Naive thymus-derived CD8-positive, alpha-beta T cell (primary cell): ENCODE results near the gene PARVG. TPM values are rescaled to one million over a fixed set of nuclear protein-coding genes. Genes with fewer than 3 reads are reported as not detected.

Source experiments
- ATAC-seq, 2 donors: fragments of 150-1000 bp; cut with Tn5 transposase in 1 of 2; sonication (Bioruptor Pico), chemical (Tn5 transposase) in 1 of 2; 1 replicate in 1 of 2; 2 replicates in 1 of 2; pipeline ENCODE4 v1.10.0; 2021; ENCODE audit warnings: mild to moderate bottlenecking in 2 of 2, moderate library complexity in 2 of 2
- POLR2A ChIA-PET: fragments of 350-600 bp; sonication (Branson Sonifier 250); formaldehyde crosslinking; loops from one replicate; lab custom pipeline; 2021; ENCODE audit warnings: antibody characterized with exemption; lab: Charles Lee
- DNase-seq, 10 donors: peaks; one replicate each; pipeline versions ENCODE4 v3.0.0 to v3.0.0-alpha.2; 2020 to 2022
- H3K27ac Mint-ChIP-seq, 10 donors: one replicate each; pipeline ENCODE4 v1.8.0; 2020 to 2022; ENCODE audit warnings: mild to moderate bottlenecking in 10 of 10, mixed read lengths in 10 of 10, moderate library complexity in 4 of 10, inconsistent platforms in 1 of 10
- H3K27me3 Mint-ChIP-seq, 5 donors: one replicate each; pipeline ENCODE4 v1.8.0; 2021 to 2022; ENCODE audit warnings: mixed read lengths in 5 of 5
- H3K36me3 Mint-ChIP-seq, 3 donors: one replicate each; pipeline ENCODE4 v1.8.0; 2020 to 2022; ENCODE audit warnings: mixed read lengths in 3 of 3, mild to moderate bottlenecking in 2 of 3, inconsistent platforms in 1 of 3
- H3K4me1 Mint-ChIP-seq, 4 donors: one replicate each; pipeline ENCODE4 v1.8.0; 2021 to 2022; ENCODE audit warnings: mixed read lengths in 4 of 4
- H3K4me3 Mint-ChIP-seq, 10 donors: one replicate each; pipeline ENCODE4 v1.8.0; 2020 to 2022; ENCODE audit warnings: mild to moderate bottlenecking in 10 of 10, mixed read lengths in 10 of 10, moderate library complexity in 6 of 10, inconsistent platforms in 1 of 10
- H3K9me3 Mint-ChIP-seq, 9 donors: one replicate each; pipeline ENCODE4 v1.8.0; 2020 to 2022; ENCODE audit warnings: mixed read lengths in 9 of 9, mild to moderate bottlenecking in 3 of 9, inconsistent platforms in 1 of 9, moderate library complexity in 1 of 9
- polyA plus RNA-seq, 3 donors: library from polyadenylated mRNA; unstranded; fragments of 300-500 nt; fragmentation: Illumina TruSeq; gene quantifications; one replicate each; pipeline ENCODE4 v1.2.3, GENCODE V29; 2021
- total RNA-seq, 8 experiments: library from RNA in 2 of 8; stranded (reverse) in 2 of 8; gene quantifications; one replicate each; pipeline ENCODE4 v1.2.3 and lab custom pipeline; 2021 to 2026

PARVG gene
- total RNA-seq (100 to 1,000 TPM; 224 to 229 TPM), polyA plus RNA-seq (10 to 100 TPM; 60.6 to 77.8 (median 67.0) TPM), total RNA-seq (lab: John Stamatoyannopoulos, UW) (95.4 to 320 (median 269) reads per million in 6 experiments)

- peak in 9 of 10 donors; percentile 43 to 82 (median 71) for DNase-seq
- no peaks in the 10 kb centered on the region for H3K27me3 Mint-ChIP-seq
- H3K4me1 Mint-ChIP-seq, result peaks cover 26 to 38% (median 36%) of the 10 kb centered on the region in 4 donors
- peak within 1 kb of the TSS; percentile 93 to 99 (median 97) for H3K27ac Mint-ChIP-seq
- H3K9me3 Mint-ChIP-seq, result no peaks in the 10 kb centered on the region
- peak; percentile 48 to 68 for ATAC-seq
- peaks cover 0 to 12% (median 0%) of the 10 kb centered on the region in 3 donors for H3K36me3 Mint-ChIP-seq
- peak within 1 kb of the TSS; percentile 84 to 96 (median 92) for H3K4me3 Mint-ChIP-seq
- POLR2A ChIA-PET, result interaction anchor here (0.6 to 4.5 kb wide), 9 partner anchors 8 to 504 kb away, joined by 3 to 27 read pairs (median 3); partner anchors contain the start of gene PARVB
These were observed at the start of gene PARVG for GRCh38 chr22:44180706-44181032. PARVG (plus strand) TSS chr22:44180925; CDS start chr22:44183330, 2,405 bp downstream.

DNA sequence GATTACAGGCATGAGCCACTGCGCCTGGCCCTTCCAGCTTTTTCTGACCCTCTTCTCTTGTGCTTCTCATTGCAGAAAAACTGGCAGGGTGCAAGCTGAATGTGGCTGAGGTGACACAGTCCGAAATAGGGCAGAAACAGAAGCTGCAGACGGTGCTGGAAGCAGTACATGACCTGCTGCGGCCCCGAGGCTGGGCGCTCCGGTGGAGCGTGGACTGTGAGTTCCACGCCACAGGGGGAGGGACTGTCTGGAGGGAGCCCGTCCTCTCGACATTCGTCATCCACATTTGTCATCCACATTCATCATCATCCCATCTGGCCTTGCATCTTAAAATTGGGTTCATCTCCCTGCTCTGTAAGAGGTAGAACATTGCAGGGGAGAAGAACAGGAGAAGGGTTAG, 49.3 kb upstream of the PARVG start:
- Mint-ChIP-seq H3K9me3 (peaks cover 4 to 31% (median 17%) of the 10 kb centered on the region in 9 donors), H3K27me3 (peaks cover 2 to 38% (median 10%) of the 10 kb centered on the region in 5 donors), H3K27ac (peak overlapping the region in 1 of 10 donors; percentile 63), H3K4me3 (no peak overlapping the region), H3K36me3 (peaks cover 13 to 23% (median 20%) of the 10 kb centered on the region in 3 donors), H3K4me1 (peaks cover 0 to 19% (median 13%) of the 10 kb centered on the region in 4 donors)
- no peak for ATAC-seq
- peak in 1 of 10 donors; percentile 32 for DNase-seq
- POLR2A ChIA-PET, result no interaction called here

GRCh38 chr22:44131989-44132685, 48.6 kb upstream of the PARVG start:
- ATAC-seq (no peak), DNase-seq (peak in 1 of 10 donors; percentile 42)
- Mint-ChIP-seq H3K4me3 (no peak overlapping the region), H3K4me1 (peaks cover 0 to 18% (median 14%) of the 10 kb centered on the region in 4 donors), H3K27me3 (peaks cover 2 to 38% (median 11%) of the 10 kb centered on the region in 5 donors), H3K27ac (no peak overlapping the region), H3K36me3 (peaks cover 21 to 27% (median 24%) of the 10 kb centered on the region in 3 donors), H3K9me3 (peaks cover 8 to 31% (median 21%) of the 10 kb centered on the region in 9 donors)
- POLR2A ChIA-PET, result no interaction called here

DNA sequence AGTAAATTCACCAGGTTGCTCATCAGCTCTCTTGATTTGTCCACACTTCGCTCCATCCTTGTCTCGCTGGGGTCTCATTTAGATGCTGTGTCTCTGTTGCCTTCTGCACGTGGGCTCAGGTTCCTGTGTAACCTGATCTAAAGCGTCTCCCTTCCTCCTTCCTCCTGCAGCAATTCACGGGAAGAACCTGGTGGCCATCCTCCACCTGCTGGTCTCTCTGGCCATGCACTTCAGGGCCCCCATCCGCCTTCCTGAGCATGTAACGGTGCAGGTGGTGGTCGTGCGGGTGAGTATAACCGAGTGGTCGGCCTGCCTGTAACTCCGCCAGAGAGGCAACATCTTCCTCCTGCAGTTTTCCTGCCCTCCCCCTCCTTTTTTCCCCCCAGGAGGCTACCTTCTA, 48.0 kb upstream of the PARVG start:
- Mint-ChIP-seq H3K4me3 (no peak overlapping the region), H3K27ac (no peak overlapping the region), H3K36me3 (peaks cover 21 to 27% (median 24%) of the 10 kb centered on the region in 3 donors), H3K27me3 (peaks cover 2 to 38% (median 8%) of the 10 kb centered on the region in 5 donors), H3K4me1 (peaks cover 0 to 15% (median 14%) of the 10 kb centered on the region in 4 donors), H3K9me3 (peaks cover 5 to 30% (median 18%) of the 10 kb centered on the region in 9 donors)
- POLR2A ChIA-PET, result no interaction called here
- peak in 1 of 10 donors; percentile 8 for DNase-seq
- no peak for ATAC-seq

DNA sequence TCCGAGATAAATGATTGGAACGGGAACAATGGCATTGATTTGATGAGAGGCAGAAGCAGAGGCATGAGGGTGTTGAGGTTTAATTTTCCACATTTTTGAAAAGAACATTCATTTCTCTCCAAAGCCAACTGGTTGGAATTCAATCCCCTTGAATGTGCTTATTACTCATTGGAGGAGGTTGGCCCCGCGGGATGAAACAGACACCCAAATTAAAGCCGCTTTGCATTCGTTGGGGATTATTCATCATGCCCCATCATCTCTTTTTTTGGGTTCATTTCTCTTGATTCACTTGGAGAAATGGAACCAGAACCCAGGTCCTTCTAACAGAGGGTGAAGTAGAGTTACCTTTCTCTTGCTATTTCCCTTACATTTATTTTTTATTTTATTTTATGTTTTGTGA, 47.6 kb upstream of the PARVG start:
- H3K36me3 Mint-ChIP-seq, result peaks cover 23 to 27% (median 27%) of the 10 kb centered on the region in 3 donors

GRCh38 chr22:44133901-44134571, 46.7 kb upstream of the PARVG start:
- DNase-seq (no peak), ATAC-seq (no peak)
- Mint-ChIP-seq H3K36me3 (peaks cover 23 to 30% (median 30%) of the 10 kb centered on the region in 3 donors), H3K27ac (no peak overlapping the region), H3K4me1 (peaks cover 0 to 15% (median 14%) of the 10 kb centered on the region in 4 donors), H3K4me3 (no peak overlapping the region), H3K9me3 (peaks cover 5 to 35% (median 26%) of the 10 kb centered on the region in 9 donors), H3K27me3 (peaks cover 2 to 38% (median 8%) of the 10 kb centered on the region in 5 donors)
- POLR2A ChIA-PET, result no interaction called here

More for the DNA sequence above, 47.6 kb upstream of the PARVG start:
- POLR2A ChIA-PET, result no interaction called here
- no peak for ATAC-seq
- Mint-ChIP-seq H3K4me1 (peaks cover 0 to 15% (median 14%) of the 10 kb centered on the region in 4 donors), H3K27ac (no peak overlapping the region), H3K9me3 (peaks cover 5 to 32% (median 20%) of the 10 kb centered on the region in 9 donors), H3K4me3 (no peak overlapping the region), H3K27me3 (peaks cover 2 to 38% (median 8%) of the 10 kb centered on the region in 5 donors)
- no peak for DNase-seq

- H3K4me3 Mint-ChIP-seq, result peak overlapping the region in 1 of 10 donors; percentile 38
- no peak overlapping the region for H3K27ac Mint-ChIP-seq
- H3K27me3 Mint-ChIP-seq, result peaks cover 2 to 30% (median 8%) of the 10 kb centered on the region in 5 donors
- POLR2A ChIA-PET, result no interaction called here
- H3K9me3 Mint-ChIP-seq, result peaks cover 5 to 40% (median 26%) of the 10 kb centered on the region in 9 donors
- H3K36me3 Mint-ChIP-seq, result peaks cover 23 to 28% (median 27%) of the 10 kb centered on the region in 3 donors
- peaks cover 0 to 12% (median 9%) of the 10 kb centered on the region in 4 donors for H3K4me1 Mint-ChIP-seq
- DNase-seq (peak in 1 of 10 donors; percentile 9), ATAC-seq (no peak)
These were observed 44.6 kb upstream of the PARVG start for GRCh38 chr22:44136112-44136511.

DNA sequence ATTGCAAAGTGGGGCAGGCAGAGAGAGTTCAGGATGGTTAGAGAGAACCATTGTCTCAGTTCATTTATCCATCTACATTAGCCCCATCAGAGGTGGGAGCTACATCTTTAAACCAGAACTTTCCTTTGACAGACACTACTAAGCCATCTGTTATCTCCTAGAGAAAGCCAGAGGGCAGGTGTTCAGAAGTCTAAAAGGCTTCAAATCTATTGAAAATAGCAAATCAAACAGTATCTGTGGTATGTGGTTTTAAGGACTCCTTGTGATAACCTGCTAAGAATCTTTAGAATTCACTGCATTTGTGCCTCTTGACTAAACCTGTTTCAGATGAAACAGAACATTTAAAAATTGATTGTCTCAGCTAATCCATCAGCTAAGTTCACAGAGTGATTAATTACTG, 43.9 kb upstream of the PARVG start:
- Mint-ChIP-seq H3K36me3 (peaks cover 22 to 28% (median 23%) of the 10 kb centered on the region in 3 donors), H3K4me3 (no peak overlapping the region), H3K9me3 (peaks cover 5 to 40% (median 26%) of the 10 kb centered on the region in 9 donors), H3K27ac (no peak overlapping the region), H3K4me1 (peaks cover 0 to 12% (median 8%) of the 10 kb centered on the region in 4 donors), H3K27me3 (peaks cover 2 to 25% (median 8%) of the 10 kb centered on the region in 5 donors)
- DNase-seq (no peak), ATAC-seq (no peak)
- POLR2A ChIA-PET, result no interaction called here

DNA sequence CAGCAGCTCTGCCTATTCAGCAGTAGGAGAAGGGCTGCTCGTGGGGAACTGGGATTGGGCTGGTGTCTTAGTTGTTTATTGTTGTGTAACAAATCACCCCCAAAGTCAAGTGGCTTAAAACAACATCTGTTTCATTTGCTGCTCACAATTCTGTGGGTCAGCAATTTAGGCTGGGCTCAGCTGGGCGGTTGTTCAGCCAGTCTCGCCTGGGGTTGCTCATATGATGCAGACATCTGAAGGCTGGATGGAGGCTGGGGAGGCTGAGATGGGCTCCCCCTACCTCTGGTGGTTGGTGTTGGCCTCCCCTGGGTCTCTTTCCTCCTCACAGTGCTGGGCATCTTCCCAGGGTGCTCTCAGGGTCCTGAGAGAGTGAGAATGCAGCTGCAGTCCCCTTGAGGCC, 43.3 kb upstream of the PARVG start:
- Mint-ChIP-seq H3K9me3 (peaks cover 5 to 40% (median 26%) of the 10 kb centered on the region in 9 donors), H3K4me3 (no peak overlapping the region), H3K4me1 (peaks cover 0 to 12% (median 8%) of the 10 kb centered on the region in 4 donors), H3K27ac (no peak overlapping the region), H3K36me3 (peaks cover 21 to 28% (median 23%) of the 10 kb centered on the region in 3 donors), H3K27me3 (peaks cover 2 to 21% (median 8%) of the 10 kb centered on the region in 5 donors)
- DNase-seq (no peak), ATAC-seq (no peak)
- POLR2A ChIA-PET, result no interaction called here

- DNase-seq (peak in 1 of 10 donors; percentile 7), ATAC-seq (no peak)
- H3K36me3 Mint-ChIP-seq, result peaks cover 21 to 28% (median 23%) of the 10 kb centered on the region in 3 donors
- no peak overlapping the region for H3K4me3 Mint-ChIP-seq
- POLR2A ChIA-PET, result no interaction called here
- H3K9me3 Mint-ChIP-seq, result peaks cover 5 to 40% (median 26%) of the 10 kb centered on the region in 9 donors
- peaks cover 2 to 17% (median 8%) of the 10 kb centered on the region in 5 donors for H3K27me3 Mint-ChIP-seq
- H3K27ac Mint-ChIP-seq, result no peak overlapping the region
- peaks cover 0 to 4% (median under 1%) of the 10 kb centered on the region in 4 donors for H3K4me1 Mint-ChIP-seq
These were observed 41.0 kb upstream of the PARVG start for GRCh38 chr22:44139773-44140172.

DNA sequence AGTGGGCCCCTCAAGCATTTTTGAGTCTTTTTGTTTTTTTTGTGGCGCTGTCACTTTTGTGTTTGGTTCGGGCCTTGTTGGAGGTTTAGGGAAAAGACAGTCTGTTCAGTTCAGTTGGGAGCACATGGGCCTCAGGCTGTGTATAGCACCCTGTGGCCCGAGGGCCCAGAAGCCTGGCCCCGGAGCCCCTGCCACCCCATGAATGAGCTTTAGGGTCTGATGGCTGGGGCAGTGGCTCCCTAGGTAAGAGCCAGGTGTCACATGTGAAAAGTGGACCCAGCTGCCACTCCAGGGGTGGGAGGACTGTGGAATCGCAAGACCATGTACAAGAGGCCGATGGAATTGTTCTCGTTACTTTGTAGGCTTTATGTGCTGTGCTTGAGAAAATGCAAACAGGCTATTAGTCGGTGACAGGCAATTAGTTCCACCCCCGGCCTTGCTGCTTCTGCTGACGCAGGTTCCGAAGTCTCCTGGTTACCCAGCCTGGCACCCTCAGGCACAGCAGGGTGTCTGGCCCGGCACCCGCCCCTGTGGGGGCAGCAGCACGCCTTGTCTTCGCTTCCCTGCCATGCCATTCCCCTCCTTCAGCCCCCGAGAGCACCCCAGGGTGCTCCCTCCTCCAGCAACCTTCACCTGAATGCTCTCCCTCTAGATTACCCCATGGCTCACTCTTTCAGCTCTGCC, 38.2 kb upstream of the PARVG start:
- Mint-ChIP-seq H3K27ac (peak overlapping the region in 1 of 10 donors; percentile 34), H3K36me3 (peaks cover 3 to 7% (median 3%) of the 10 kb centered on the region in 3 donors), H3K4me1 (peaks cover 0 to 3% (median 0%) of the 10 kb centered on the region in 4 donors), H3K4me3 (peak overlapping the region in 1 of 10 donors; percentile 45), H3K9me3 (peaks cover 0 to 18% (median 6%) of the 10 kb centered on the region in 9 donors), H3K27me3 (peaks cover 0 to 4% (median 0%) of the 10 kb centered on the region in 5 donors)
- DNase-seq, result no peak
- no peak for ATAC-seq
- POLR2A ChIA-PET, result no interaction called here

GRCh38 chr22:44143105-44143474, 37.6 kb upstream of the PARVG start:
- POLR2A ChIA-PET, result no interaction called here
- no peak for ATAC-seq
- Mint-ChIP-seq H3K36me3 (peaks cover 0 to 3% (median 3%) of the 10 kb centered on the region in 3 donors), H3K27me3 (peaks cover 0 to 4% (median 0%) of the 10 kb centered on the region in 5 donors), H3K27ac (peak overlapping the region in 1 of 10 donors; percentile 34), H3K4me3 (no peak overlapping the region), H3K4me1 (peaks cover 0 to 3% (median 0%) of the 10 kb centered on the region in 4 donors), H3K9me3 (peaks cover 0 to 12% (median under 1%) of the 10 kb centered on the region in 9 donors)
- DNase-seq, result no peak
